Measurements from ENCODE around the gene FBRSL1. TPM values are rescaled to one million over a fixed set of nuclear protein-coding genes. Genes with fewer than 3 reads are reported as not detected.

FBRSL1 gene
- total and polyA plus RNA-seq, 2 of the 8 experiments (the other 6 are each of a cell fraction or from before 2014, with no cell fraction given): 18.4 to 109 TPM

- Histone ChIP-seq H3K9ac (replicated peaks in 1 of 4; ENCODE audit: extremely low read depth in 1 of 4, low read depth in 3 of 4, low read length in 3 of 4) (no peak overlapping the region), H3K27ac (ENCODE audit: low read depth, low read length) (no peak overlapping the region), H4K20me1 (replicated peaks in 1 of 2; ENCODE audit: control insufficient read depth in 1 of 2, insufficient read depth in 2 of 2, low read length in 2 of 2) (peaks cover 1 to 2% of the 10 kb centered on the region in 2 experiments), H2AFZ (ENCODE audit: low read length) (no peak overlapping the region), H3K4ac (replicated peaks; ENCODE audit: insufficient read length, low read depth, low read length) (no peak overlapping the region), H2BK12ac (ENCODE audit: low read depth, low read length) (no peak overlapping the region), H2BK20ac (ENCODE audit: low read length) (no peak overlapping the region; the same call in 1 of the 2 replicates), H2BK5ac (ENCODE audit: low read depth, low read length) (no peak overlapping the region), H3K79me1 (ENCODE audit: low read depth, low read length) (no peaks in the 10 kb centered on the region), H2BK15ac (ENCODE audit: low read length) (no peak overlapping the region), H3K36me3 (ENCODE audit: control insufficient read depth in 2 of 4, insufficient read depth in 4 of 4, low read length in 3 of 4) (no peaks in the 10 kb centered on the region), H3K14ac (ENCODE audit: insufficient read length) (no peak overlapping the region), H3K9me3 (ENCODE audit: insufficient read depth in 2 of 2, low read depth in 1 of 2, low read length in 1 of 2) (no peaks in the 10 kb centered on the region; a peak in 1 of 4 replicates), H2AK5ac (ENCODE audit: low read depth, low read length) (no peak overlapping the region; the same call in 1 of the 2 replicates), H3K4me2 (ENCODE audit: insufficient read depth in 1 of 2, low read depth in 2 of 2, low read length in 2 of 2) (no peak overlapping the region), H3K4me3 (ENCODE audit: extremely low read depth in 1 of 4, insufficient read depth in 2 of 4, low read depth in 3 of 4, low read length in 4 of 4) (no peak overlapping the region), H4K91ac (replicated peaks; ENCODE audit: insufficient read length, low read length) (no peak overlapping the region), H4K5ac (ENCODE audit: insufficient read length, low read depth, low read length) (no peak overlapping the region), H2BK120ac (replicated peaks; ENCODE audit: low read depth, low read length) (no peak overlapping the region), H3K56ac (replicated peaks; ENCODE audit: insufficient read length, low read depth, low read length) (no peak overlapping the region), H3K4me1 (replicated peaks in 1 of 4; ENCODE audit: control insufficient read depth in 3 of 4, insufficient read depth in 4 of 4, low read length in 3 of 4) (no peaks in the 10 kb centered on the region), H3K18ac (ENCODE audit: extremely low read depth, low read length) (no peak overlapping the region), H3K23me2 (ENCODE audit: low read depth, low read length) (no peaks in the 10 kb centered on the region), H3K27me3 (replicated peaks in 1 of 4; ENCODE audit: control insufficient read depth in 3 of 4, extremely low read depth in 1 of 4, insufficient read depth in 3 of 4, low read length in 3 of 4) (peaks cover 46 to 96% (median 81%) of the 10 kb centered on the region in 4 experiments), H3K23ac (ENCODE audit: insufficient read length) (no peak overlapping the region), H3K79me2 (ENCODE audit: control insufficient read depth in 1 of 2, insufficient read depth in 2 of 2, low read length in 2 of 2) (no peaks in the 10 kb centered on the region), H4K8ac (ENCODE audit: extremely low read depth, insufficient read depth, low read length) (no peak overlapping the region)
- no peak for FAIRE-seq
- 87% methylated on average over 31 of the region's 31 CpGs; no CpG with 5 or more reads in 1 of the 2 experiments for WGBS, 2 experiments (ENCODE audit: extremely low coverage in 1 of 2, insufficient coverage in 1 of 2, insufficient read length in 1 of 2, insufficient replicate concordance in 2 of 2, low coverage in 1 of 2, low lambda C conversion rate in 2 of 2, missing lambda C conversion rate in 1 of 2)
- no peak for DNase-seq (ENCODE audit: low read depth in 1 of 2, low spot score in 2 of 2)
- ChIA-PET CTCF (ENCODE audit: partially characterized antibody) (interaction anchor here (0.6 to 1.6 kb wide), 4 partner anchors 23 to 321 kb away, joined by 3 read pairs; no protein-coding TSS in a partner anchor), POLR2A (ENCODE audit: partially characterized antibody) (no interaction called here)
- TF ChIP-seq NANOG (IDR thresholded peaks at IDR 0.05; ENCODE audit: insufficient read depth, low read depth, low read length, poor library complexity, severe bottlenecking): no peak
- no peak for TF ChIP-seq CHD2 (IDR thresholded peaks at IDR 0.05; ENCODE audit: low read length)
- no peak for TF ChIP-seq YY1 (IDR thresholded peaks at IDR 0.05; ENCODE audit: low read depth, low read length)
- no peak for TF ChIP-seq PHF8 (conservative IDR thresholded peaks at IDR 0.05; ENCODE audit: low read depth, low read length)
- TF ChIP-seq RAD21 (IDR thresholded peaks at IDR 0.05 in 1 of 2, conservative IDR thresholded peaks at IDR 0.05 in 1 of 2; ENCODE audit: low read depth in 2 of 2, low read length in 2 of 2): no peak
- TF ChIP-seq SP4 (IDR thresholded peaks at IDR 0.05; ENCODE audit: low read length): no peak
- TF ChIP-seq POLR2A (IDR thresholded peaks at IDR 0.05; ENCODE audit: control extremely low read depth in 1 of 2, low read depth in 2 of 2, low read length in 2 of 2): no peak
- no peak for TF ChIP-seq TAF1 (IDR thresholded peaks at IDR 0.05; ENCODE audit: low read depth, low read length)
- TF ChIP-seq POLR2AphosphoS5 (IDR thresholded peaks at IDR 0.05; ENCODE audit: low read depth, low read length): no peak
- TF ChIP-seq CBX5 (IDR thresholded peaks at IDR 0.05; ENCODE audit: low read depth, low read length): no peak
- TF ChIP-seq EZH2 (IDR thresholded peaks at IDR 0.05; ENCODE audit: low read depth, low read length, severe bottlenecking): no peak
- TF ChIP-seq KDM1A (IDR thresholded peaks at IDR 0.05; ENCODE audit: borderline replicate concordance, low read length): no peak
These were observed 7.9 kb upstream of the FBRSL1 start for GRCh38 chr12:132481771-132482745.
